GM23248 (cell line): ENCODE data around the gene LDLRAD4. TPM values are rescaled to one million over a fixed set of nuclear protein-coding genes. Genes with fewer than 3 reads are reported as not detected.

ENCODE experiments used
- DNase-seq: peaks from one replicate; pipeline ENCODE4 v3.0.0-alpha.2; 2015
- H2AFZ ChIP-seq: fragments of 200-600 bp; sonication (generic); 2 replicates; pipeline ENCODE4 v1.6.1; 2016; ENCODE audit warnings: antibody characterized with exemption
- H3F3A ChIP-seq: fragments of 200-600 bp; sonication (generic); 2 replicates; pipeline ENCODE4 v1.6.1; 2016; ENCODE audit warnings: mild to moderate bottlenecking, antibody characterized with exemption, mixed run types; ENCODE audit not compliant: insufficient read depth
- H3K27ac ChIP-seq: fragments of 200-600 bp; sonication (generic); 2 replicates; pipeline ENCODE4 v1.5.1; 2016; ENCODE audit warnings: mild to moderate bottlenecking
- H3K27me3 ChIP-seq: fragments of 200-600 bp; sonication (generic); replicated peaks from 2 replicates; pipeline ENCODE4 v1.6.1; 2016; ENCODE audit warnings: mild to moderate bottlenecking; ENCODE audit not compliant: insufficient read depth
- H3K36me3 ChIP-seq: fragments of 200-600 bp; sonication (generic); 2 replicates; pipeline ENCODE4 v1.6.1; 2016; ENCODE audit warnings: low read depth, mild to moderate bottlenecking
- H3K4me1 ChIP-seq: fragments of 200-600 bp; sonication (generic); 2 replicates; pipeline ENCODE4 v1.6.1; 2016; ENCODE audit warnings: mild to moderate bottlenecking; ENCODE audit not compliant: insufficient read depth
- H3K4me2 ChIP-seq: fragments of 200-600 bp; sonication (generic); one replicate; pipeline ENCODE4 v1.6.1; 2016; ENCODE audit warnings: mild to moderate bottlenecking; ENCODE audit not compliant: unreplicated experiment
- H3K4me3 ChIP-seq: fragments of 200-600 bp; sonication (generic); 2 replicates; pipeline ENCODE4 v1.5.1; 2016; ENCODE audit warnings: mild to moderate bottlenecking
- H3K79me2 ChIP-seq: fragments of 200-600 bp; sonication (generic); 2 replicates; pipeline ENCODE4 v1.6.1; 2016; ENCODE audit warnings: mild to moderate bottlenecking; ENCODE audit not compliant: insufficient read depth
- H3K9ac ChIP-seq: fragments of 200-600 bp; sonication (generic); 2 replicates; pipeline ENCODE4 v1.6.1; 2016; ENCODE audit warnings: mild to moderate bottlenecking
- H3K9me2 ChIP-seq: fragments of 200-600 bp; sonication (generic); 2 replicates; pipeline ENCODE4 v1.6.1; 2016; ENCODE audit warnings: mixed run types, mild to moderate bottlenecking, moderate library complexity; ENCODE audit not compliant: insufficient read depth
- H3K9me3 ChIP-seq: fragments of 200-600 bp; sonication (generic); one replicate; pipeline ENCODE4 v1.6.1; 2017; ENCODE audit warnings: low read depth
- H4K20me1 ChIP-seq: fragments of 200-600 bp; sonication (generic); 2 replicates; pipeline ENCODE4 v1.6.0; 2016; ENCODE audit not compliant: insufficient read depth
- EZH2 ChIP-seq: fragments of 200-600 bp; sonication (generic); IDR thresholded peaks from 2 replicates; pipeline ENCODE4 v1.6.1; 2018; ENCODE audit warnings: antibody characterized with exemption, mild to moderate bottlenecking; ENCODE audit not compliant: insufficient read depth, poor library complexity, severe bottlenecking
- EZH2phosphoT487 ChIP-seq: fragments of 200-600 bp; sonication (generic); IDR thresholded peaks from 2 replicates; pipeline ENCODE4 v1.6.1; 2018; ENCODE audit warnings: antibody characterized with exemption, moderate library complexity, mild to moderate bottlenecking, low read depth; ENCODE audit not compliant: insufficient read depth
- WGBS, 2 experiments: methylation state at CpG; one replicate each; pipeline ENCODE4 v1.1.6; 2015 to 2017; ENCODE audit warnings: low lambda C conversion rate in 2 of 2, low coverage in 1 of 2; ENCODE audit errors: missing lambda C conversion rate in 2 of 2; 5-methylcytosine and 5-hydroxymethylcytosine counted together
- in situ Hi-C: fragments of 300-500 bp; cut with MboI; formaldehyde crosslinking; loops from 2 replicates; pipeline ENCODE4 v1.15.0; 2020
- polyA plus RNA-seq: library from polyadenylated mRNA; unstranded; fragments of >200 nt; fragmentation: Nextera tagmentation; extraction: Ambion mirVana; gene quantifications from 2 replicates; pipeline ENCODE4 v1.2.1, GENCODE V29; 2016
- total RNA-seq: library from RNA; depleted of rRNA; stranded (reverse); fragments of >200 nt; shearing (Covaris generic); gene quantifications from 2 replicates; pipeline ENCODE4 v1.2.3, GENCODE V29; 2014

The LDLRAD4 gene
- total and polyA plus RNA-seq, 2 experiments from 2014 or later: not detected

- Histone ChIP-seq H3K4me3 (no peak overlapping the region), H3K79me2 (no peaks in the 10 kb centered on the region), H3F3A (no peaks in the 10 kb centered on the region), H3K4me2 (no peak overlapping the region), H3K9me2 (no peaks in the 10 kb centered on the region), H4K20me1 (no peaks in the 10 kb centered on the region), H3K27me3 (no peaks in the 10 kb centered on the region; the same call in 1 of the 2 replicates), H3K9ac (no peak overlapping the region), H3K4me1 (no peaks in the 10 kb centered on the region), H3K36me3 (no peaks in the 10 kb centered on the region), H3K27ac (no peak overlapping the region), H3K9me3 (no peaks in the 10 kb centered on the region), H2AFZ (no peak overlapping the region)
- no peak for TF ChIP-seq EZH2phosphoT487
- TF ChIP-seq EZH2: no peak
- 71 to 72% methylated on average over 8 of the region's 8 CpGs for WGBS, 2 experiments
- no peak for DNase-seq
- in situ Hi-C loops: no loop called here
Measured at GRCh38 chr18:13366541-13366940, 148.0 kb downstream of the LDLRAD4 start.

DNA sequence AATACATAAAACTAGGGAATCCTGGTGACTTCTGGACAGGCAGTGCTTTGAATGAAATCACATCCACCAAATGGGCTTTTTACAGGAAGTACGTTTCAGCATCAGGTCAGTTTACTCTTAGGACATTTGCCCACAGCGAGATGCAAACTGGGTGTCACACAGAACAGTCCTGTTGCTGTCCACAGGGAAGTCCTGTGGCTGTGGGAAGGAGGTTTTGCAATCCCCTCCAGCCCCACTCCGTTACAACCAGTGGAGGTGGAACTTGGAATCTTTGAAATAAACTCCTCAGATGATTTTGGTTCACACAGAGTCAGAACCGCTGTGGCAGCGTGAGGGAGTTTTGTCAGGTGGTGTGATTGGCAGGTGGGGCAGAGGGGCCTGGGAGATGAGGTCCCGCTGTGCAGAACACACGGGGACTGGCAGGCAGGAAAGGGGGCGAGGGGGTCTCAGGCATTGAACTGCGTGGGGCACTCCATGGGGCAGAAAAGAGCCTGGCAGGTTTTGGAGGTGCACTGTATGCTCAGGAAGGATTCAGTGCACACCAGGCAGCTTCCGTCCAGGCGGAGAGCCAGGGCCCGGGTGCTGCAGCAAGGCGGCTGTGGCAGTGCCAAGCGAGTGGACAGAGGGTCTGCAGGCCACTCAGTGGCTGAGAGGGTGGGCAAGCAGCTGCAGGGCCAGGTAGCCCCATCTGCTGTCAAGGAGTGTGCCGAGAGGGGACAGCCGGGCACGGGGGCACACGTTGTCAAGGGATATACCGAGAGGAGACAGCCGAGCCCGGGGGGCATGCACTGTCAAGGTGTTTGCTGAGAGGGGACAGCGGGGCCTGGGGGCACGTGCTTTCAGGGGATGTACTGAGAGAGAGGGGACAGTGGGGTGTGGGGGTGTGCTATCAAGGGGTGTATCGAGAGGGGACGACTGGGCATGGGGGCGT, 148.7 kb downstream of the LDLRAD4 start:
- in situ Hi-C loops: no loop called here
- DNase-seq: no peak
- no peaks in the 10 kb centered on the region for H4K20me1 ChIP-seq

GRCh38 chr18:13368080-13368813, 149.7 kb downstream of the LDLRAD4 start:
- Histone ChIP-seq H4K20me1 (no peaks in the 10 kb centered on the region), H3K9me2 (no peaks in the 10 kb centered on the region), H3K36me3 (no peaks in the 10 kb centered on the region), H3K27ac (no peak overlapping the region), H3K4me1 (no peaks in the 10 kb centered on the region), H3K79me2 (no peaks in the 10 kb centered on the region), H3F3A (no peaks in the 10 kb centered on the region), H3K27me3 (no peaks in the 10 kb centered on the region; the same call in 1 of the 2 replicates), H2AFZ (no peak overlapping the region), H3K9me3 (no peaks in the 10 kb centered on the region), H3K9ac (no peak overlapping the region), H3K4me3 (no peak overlapping the region), H3K4me2 (no peak overlapping the region)
- in situ Hi-C loops: no loop called here
- TF ChIP-seq EZH2phosphoT487 (no peak), EZH2 (no peak)
- DNase-seq: no peak
- WGBS, 2 experiments: 80 to 84% methylated on average over 13 of the region's 13 CpGs

More for the DNA sequence above, 148.7 kb downstream of the LDLRAD4 start:
- Histone ChIP-seq H3K4me1 (no peaks in the 10 kb centered on the region), H2AFZ (no peak overlapping the region), H3K4me3 (no peak overlapping the region), H3K9me2 (no peaks in the 10 kb centered on the region), H3K9me3 (no peaks in the 10 kb centered on the region), H3K79me2 (no peaks in the 10 kb centered on the region), H3F3A (no peaks in the 10 kb centered on the region), H3K4me2 (no peak overlapping the region), H3K27ac (no peak overlapping the region), H3K27me3 (no peaks in the 10 kb centered on the region; the same call in 1 of the 2 replicates), H3K36me3 (no peaks in the 10 kb centered on the region), H3K9ac (no peak overlapping the region)
- TF ChIP-seq EZH2phosphoT487: no peak
- no peak for TF ChIP-seq EZH2
- WGBS, 2 experiments: 64 to 66% methylated on average over 23 to 26 of the region's 26 CpGs

DNA sequence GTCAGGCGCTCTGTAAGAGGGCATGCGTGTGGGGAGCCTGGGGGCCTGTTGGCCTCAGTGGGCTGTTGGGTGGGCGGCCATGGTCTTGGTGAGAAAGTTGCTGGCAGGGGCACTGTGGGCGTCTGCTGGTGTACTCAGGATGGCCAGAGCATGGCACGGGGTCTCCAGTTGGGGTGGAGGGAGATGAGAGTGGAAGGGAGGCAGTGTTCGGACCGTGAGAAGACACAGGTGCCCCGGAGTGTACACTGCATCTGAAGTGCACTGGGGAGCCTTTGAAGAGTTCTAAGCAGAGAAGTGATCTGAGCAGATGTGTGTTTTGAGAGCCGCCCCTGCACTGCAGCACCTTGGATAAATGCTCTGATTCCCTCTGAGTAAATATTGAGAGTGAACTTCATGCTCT, 150.8 kb downstream of the LDLRAD4 start:
- H2AFZ ChIP-seq: no peak overlapping the region
- H3K27ac ChIP-seq: no peak overlapping the region
- H3K9ac ChIP-seq: no peak overlapping the region
- no peaks in the 10 kb centered on the region for H3K36me3 ChIP-seq
- H3K9me3 ChIP-seq: no peaks in the 10 kb centered on the region
- H3K4me2 ChIP-seq: no peak overlapping the region
- no peaks in the 10 kb centered on the region for H3K79me2 ChIP-seq
- no peaks in the 10 kb centered on the region for H4K20me1 ChIP-seq
- in situ Hi-C loops: no loop called here
- H3K4me3 ChIP-seq: no peak overlapping the region
- H3K9me2 ChIP-seq: no peaks in the 10 kb centered on the region
- H3F3A ChIP-seq: no peaks in the 10 kb centered on the region
- TF ChIP-seq EZH2: no peak
- TF ChIP-seq EZH2phosphoT487: no peak
- 68 to 72% methylated on average over 9 of the region's 9 CpGs for WGBS, 2 experiments
- no peaks in the 10 kb centered on the region; the same call in 1 of the 2 replicates for H3K27me3 ChIP-seq
- DNase-seq: no peak
- H3K4me1 ChIP-seq: no peaks in the 10 kb centered on the region
